ENCODE results near the gene TSHZ2.

- TF ChIP-seq CTCF (conservative IDR thresholded peaks at IDR 0.05 in 1 of 2, IDR thresholded peaks at IDR 0.05 in 1 of 2; ENCODE audit: extremely low read depth in 1 of 2, insufficient read depth in 1 of 2, low read depth in 1 of 2, low read length in 2 of 2) (no peak), EZH2 (IDR thresholded peaks at IDR 0.05; ENCODE audit: borderline replicate concordance, low read length) (no peak)
These were observed 51.8 kb downstream of the TSHZ2 start for GRCh38 chr20:53023732-53024520.
